Body of pancreas (tissue), 4 donors: ENCODE data around the gene KCTD21.

Experiments
- CTCF ChIP-seq, 7 experiments: fragments of 450-650 bp in 4 of 7; fragments of 200-600 bp in 3 of 7; sonication (generic) in 3 of 7; IDR thresholded peaks; one replicate each; pipeline ENCODE4 v1.5.1; 2016 to 2019; ENCODE audit warnings: antibody characterized with exemption in 7 of 7
- POLR2A ChIP-seq, 3 donors: fragments of 450-650 bp; IDR thresholded peaks; one replicate each; pipeline ENCODE4 v1.6.1; 2016; ENCODE audit warnings: antibody characterized with exemption in 3 of 3, mild to moderate bottlenecking in 2 of 3

- TF ChIP-seq CTCF (IDR thresholded peaks at IDR 0.05) (no peak), POLR2A (IDR thresholded peaks at IDR 0.05) (no peak)
Measured at GRCh38 chr11:78226684-78227680, 38.6 kb upstream of the KCTD21 start.
